Body of pancreas (tissue), 4 donors: Measurements from ENCODE around the gene MIB2. TPM values are rescaled to one million over a fixed set of nuclear protein-coding genes. Genes with fewer than 3 reads are reported as not detected.

Experiments used
- ATAC-seq: fragments of 150-250 bp; one replicate; pipeline ENCODE4 v1.9.1; 2016
- DNase-seq, 4 donors: peaks; one replicate each; pipeline ENCODE4 v3.0.0-alpha.2; 2019
- H3K27ac ChIP-seq, 4 donors: fragments of 200-600 bp; sonication (generic); 1 replicate in 3 of 4; 2 replicates in 1 of 4; pipeline versions ENCODE4 v1.5.1 to v1.6.1; 2016 to 2019; ENCODE audit warnings: mild to moderate bottlenecking in 1 of 4, mixed read lengths in 1 of 4, moderate library complexity in 1 of 4
- H3K27me3 ChIP-seq, 2 donors: fragments of 200-600 bp; sonication (generic); one replicate each; pipeline ENCODE4 v1.6.0; 2016; ENCODE audit warnings: mild to moderate bottlenecking in 1 of 2
- H3K36me3 ChIP-seq, 2 donors: fragments of 200-600 bp; sonication (generic); replicated peaks in 1 of 2; 2 replicates each; pipeline ENCODE4 v1.5.1; 2016; ENCODE audit warnings: low read depth in 2 of 2; ENCODE audit not compliant: insufficient read depth in 1 of 2
- H3K4me1 ChIP-seq: fragments of 200-600 bp; sonication (generic); one replicate; pipeline ENCODE4 v1.6.0; 2016
- H3K4me3 ChIP-seq, 2 donors: fragments of 200-600 bp; sonication (generic); 1 replicate in 1 of 2; 2 replicates in 1 of 2; pipeline ENCODE4 v1.5.1; 2016 to 2019
- H3K9me3 ChIP-seq, 3 donors: fragments of 200-600 bp; sonication (generic); 1 replicate in 2 of 3; 2 replicates in 1 of 3; pipeline ENCODE4 v1.5.1; 2016
- CTCF ChIP-seq, 7 experiments: fragments of 450-650 bp in 4 of 7; fragments of 200-600 bp in 3 of 7; sonication (generic) in 3 of 7; IDR thresholded peaks; one replicate each; pipeline ENCODE4 v1.5.1; 2016 to 2019; ENCODE audit warnings: antibody characterized with exemption in 7 of 7
- POLR2A ChIP-seq, 3 donors: fragments of 450-650 bp; IDR thresholded peaks; one replicate each; pipeline ENCODE4 v1.6.1; 2016; ENCODE audit warnings: antibody characterized with exemption in 3 of 3, mild to moderate bottlenecking in 2 of 3
- WGBS, 2 donors: methylation state at CpG; one replicate each; pipeline ENCODE4 v1.1.5; 2017; 5-methylcytosine and 5-hydroxymethylcytosine counted together
- intact Hi-C: fragments of 100-400 bp; cut with DNase I; formaldehyde crosslinking; loops from one replicate; pipeline ENCODE4 v1.15.1; 2023
- total RNA-seq, 2 donors: library from RNA; depleted of rRNA; stranded (reverse); fragments of >200 nt; gene quantifications; one replicate each; pipeline ENCODE4 v1.1.0, GENCODE V29; 2016

The MIB2 gene
- total RNA-seq, 2 donors from 2014 or later = 57.6 to 101 TPM

GRCh38 chr1:1625824-1626206, 10.5 kb downstream of the MIB2 start:
- no peak for TF ChIP-seq POLR2A (IDR thresholded peaks at IDR 0.05)
- no peak for TF ChIP-seq CTCF (IDR thresholded peaks at IDR 0.05)
- WGBS, 2 donors = 89 to 93% methylated on average over 8 of the region's 8 CpGs
- Histone ChIP-seq H3K36me3 (no peaks in the 10 kb centered on the region), H3K27ac (no peak overlapping the region), H3K9me3 (no peaks in the 10 kb centered on the region), H3K4me1 (no peaks in the 10 kb centered on the region), H3K4me3 (no peak overlapping the region), H3K27me3 (no peaks in the 10 kb centered on the region)
- intact Hi-C loops = no loop called here
- ATAC-seq (no peak), DNase-seq (no peak)

- ATAC-seq (no peak), DNase-seq (no peak)
- H3K36me3 ChIP-seq = no peaks in the 10 kb centered on the region
- H3K9me3 ChIP-seq = no peaks in the 10 kb centered on the region
- intact Hi-C loops = no loop called here
- no peaks in the 10 kb centered on the region for H3K27me3 ChIP-seq
- H3K4me3 ChIP-seq = no peak overlapping the region
- H3K4me1 ChIP-seq = no peaks in the 10 kb centered on the region
- no peak for TF ChIP-seq CTCF (IDR thresholded peaks at IDR 0.05)
- no peak for TF ChIP-seq POLR2A (IDR thresholded peaks at IDR 0.05)
- WGBS, 2 donors = 88 to 91% methylated on average over 18 to 37 of the region's 48 CpGs
- no peak overlapping the region for H3K27ac ChIP-seq
Observed at GRCh38 chr1:1626207-1627141, 11.2 kb downstream of the MIB2 start.

GRCh38 chr1:1627261-1627828, 12.0 kb downstream of the MIB2 start:
- no peak overlapping the region for H3K4me3 ChIP-seq
- ATAC-seq (no peak), DNase-seq (no peak)
- H3K27me3 ChIP-seq = peaks cover 0 to 7% of the 10 kb centered on the region in 2 donors
- no peak overlapping the region for H3K27ac ChIP-seq
- TF ChIP-seq CTCF (IDR thresholded peaks at IDR 0.05) = no peak
- no peak for TF ChIP-seq POLR2A (IDR thresholded peaks at IDR 0.05)
- intact Hi-C loops = no loop called here
- no peaks in the 10 kb centered on the region for H3K36me3 ChIP-seq
- no peaks in the 10 kb centered on the region for H3K9me3 ChIP-seq
- peaks cover 7% of the 10 kb centered on the region for H3K4me1 ChIP-seq
- 78 to 90% methylated on average over 2 to 22 of the region's 37 CpGs for WGBS, 2 donors

- peak in 1 of 4 donors; percentile 10 for DNase-seq
- Histone ChIP-seq H3K27ac (no peak overlapping the region), H3K4me3 (no peak overlapping the region), H3K36me3 (no peaks in the 10 kb centered on the region), H3K9me3 (no peaks in the 10 kb centered on the region), H3K4me1 (peaks cover 7% of the 10 kb centered on the region), H3K27me3 (peaks cover 0 to 7% of the 10 kb centered on the region in 2 donors)
- ATAC-seq = no peak
- WGBS, 2 donors = 94 to 96% methylated on average over 20 to 46 of the region's 53 CpGs
- no peak for TF ChIP-seq CTCF (IDR thresholded peaks at IDR 0.05)
- no peak for TF ChIP-seq POLR2A (IDR thresholded peaks at IDR 0.05)
- intact Hi-C loops = no loop called here
Observed at GRCh38 chr1:1627829-1628753, 12.8 kb downstream of the MIB2 start.
